HUES6 (cell line): ENCODE data around the gene RIMS1.

Experiments used
- H3K27ac ChIP-seq: 2 replicates; pipeline ENCODE4 v1.7.0; 2013; ENCODE audit warnings: low read depth, mild to moderate bottlenecking, low read length, inconsistent platforms
- H3K27me3 ChIP-seq: 2 replicates; pipeline ENCODE4 v1.6.1; 2013; ENCODE audit warnings: low read length; ENCODE audit not compliant: control insufficient read depth, insufficient read depth
- H3K36me3 ChIP-seq: 2 replicates; pipeline ENCODE4 v1.6.1; 2013; ENCODE audit warnings: low read length; ENCODE audit not compliant: control insufficient read depth, insufficient read depth
- H3K4me1 ChIP-seq: 2 replicates; pipeline ENCODE4 v1.6.1; 2013; ENCODE audit warnings: low read length; ENCODE audit not compliant: control insufficient read depth, insufficient read depth
- H3K4me3 ChIP-seq: 2 replicates; pipeline ENCODE4 v1.5.1; 2013; ENCODE audit warnings: low read depth, low read length
- H3K9ac ChIP-seq: one replicate; pipeline ENCODE4 v1.6.1; 2013; ENCODE audit warnings: mild to moderate bottlenecking, low read length
- H3K9me3 ChIP-seq: 2 replicates; pipeline ENCODE4 v1.6.1; 2013; ENCODE audit warnings: low read depth, low read length; ENCODE audit not compliant: control insufficient read depth, insufficient read depth

The RIMS1 gene

GRCh38 chr6:72440611-72441010 is 554.3 kb downstream of the RIMS1 start:
- H3K27me3 ChIP-seq, result no peaks in the 10 kb centered on the region
- H3K4me1 ChIP-seq, result no peaks in the 10 kb centered on the region
- no peaks in the 10 kb centered on the region for H3K36me3 ChIP-seq
- no peaks in the 10 kb centered on the region for H3K9me3 ChIP-seq
- no peak overlapping the region for H3K27ac ChIP-seq
- no peak overlapping the region for H3K9ac ChIP-seq
- H3K4me3 ChIP-seq, result no peak overlapping the region

GRCh38 chr6:72446430-72446829 is 560.1 kb downstream of the RIMS1 start:
- no peak overlapping the region for H3K4me3 ChIP-seq
- no peaks in the 10 kb centered on the region for H3K36me3 ChIP-seq
- H3K9me3 ChIP-seq, result no peaks in the 10 kb centered on the region
- no peak overlapping the region for H3K9ac ChIP-seq
- no peak overlapping the region for H3K27ac ChIP-seq
- no peaks in the 10 kb centered on the region for H3K4me1 ChIP-seq
- H3K27me3 ChIP-seq, result no peaks in the 10 kb centered on the region
